Caco-2 (cell line): ENCODE measurements around the gene TSPAN18. TPM values are rescaled to one million over a fixed set of nuclear protein-coding genes. Genes with fewer than 3 reads are reported as not detected.

Source experiments
- BruUV-seq: library from RNA; stranded (reverse); fragments of 400-500 nt; replicated peaks from 2 replicates; lab custom pipeline; 2021; lab: Mats Ljungman, UMichigan
- CTCF ChIA-PET: fragments of 300-600 bp; sonication (Branson Sonifier 250); formaldehyde crosslinking; loops from one replicate; lab custom pipeline; 2022; ENCODE audit warnings: antibody characterized with exemption; lab: Charles Lee
- POLR2A ChIA-PET: fragments of 300-600 bp; sonication (Branson Sonifier 250); formaldehyde crosslinking; loops from one replicate; lab custom pipeline; 2022; ENCODE audit warnings: antibody characterized with exemption; lab: Charles Lee
- DNase-seq, 2 experiments: peaks; one replicate each; pipeline versions ENCODE4 v3.0.0 to v3.0.0-alpha.2; 2020 to 2022
- H3K27me3 ChIP-seq: replicated peaks from 2 replicates; pipeline ENCODE4 v1.6.0; 2011; ENCODE audit warnings: low read length; ENCODE audit not compliant: control insufficient read depth, insufficient read depth
- H3K36me3 ChIP-seq: 2 replicates; pipeline ENCODE4 v1.5.1; 2011; ENCODE audit warnings: low read length; ENCODE audit not compliant: control insufficient read depth, insufficient read depth
- H3K4me1 ChIP-seq: fragments of 250-450 bp; sonication (Bioruptor Pico); 2 replicates; pipeline ENCODE4 v1.5.1; 2020; ENCODE audit warnings: mild to moderate bottlenecking
- H3K4me3 ChIP-seq: 2 replicates; pipeline ENCODE4 v1.5.1; 2011; ENCODE audit warnings: low read depth, mild to moderate bottlenecking, control low read depth, low read length
- H3K9me3 ChIP-seq: fragments of 250-450 bp; sonication (Bioruptor Pico); 2 replicates; pipeline ENCODE4 v1.5.1; 2020; ENCODE audit warnings: mild to moderate bottlenecking, moderate library complexity
- H3K27ac Mint-ChIP-seq: one replicate; pipeline ENCODE4 v1.8.0; 2022; ENCODE audit warnings: mixed read lengths; ENCODE audit not compliant: unreplicated experiment
- H3K27me3 Mint-ChIP-seq: one replicate; pipeline ENCODE4 v1.8.0; 2022; ENCODE audit warnings: mixed read lengths; ENCODE audit not compliant: insufficient read depth, unreplicated experiment
- H3K36me3 Mint-ChIP-seq: one replicate; pipeline ENCODE4 v1.8.0; 2022; ENCODE audit warnings: mild to moderate bottlenecking, mixed read lengths; ENCODE audit not compliant: insufficient read depth, unreplicated experiment
- H3K4me1 Mint-ChIP-seq: one replicate; pipeline ENCODE4 v1.8.0; 2022; ENCODE audit warnings: low read depth, mixed read lengths; ENCODE audit not compliant: unreplicated experiment
- H3K4me3 Mint-ChIP-seq: one replicate; pipeline ENCODE4 v1.8.0; 2022; ENCODE audit warnings: mild to moderate bottlenecking, moderate library complexity, mixed read lengths; ENCODE audit not compliant: unreplicated experiment
- H3K9me3 Mint-ChIP-seq: one replicate; pipeline ENCODE4 v1.8.0; 2022; ENCODE audit warnings: mixed read lengths; ENCODE audit not compliant: unreplicated experiment
- CTCF ChIP-seq, 2 experiments: fragments of 200-600 bp in 1 of 2; IDR thresholded peaks; 1 replicate in 1 of 2; 2 replicates in 1 of 2; pipeline versions ENCODE4 v1.5.1 to v1.8.0; 2011 to 2022; ENCODE audit warnings: antibody characterized with exemption in 1 of 2, control low read depth in 1 of 2, inconsistent platforms in 1 of 2, low read depth in 1 of 2, low read length in 1 of 2, mild to moderate bottlenecking in 1 of 2, moderate library complexity in 1 of 2; ENCODE audit not compliant: insufficient read depth in 1 of 2, severe bottlenecking in 1 of 2, unreplicated experiment in 1 of 2
- intact Hi-C: fragments of 100-400 bp; cut with micrococcal nuclease; formaldehyde crosslinking; loops from one replicate; pipeline ENCODE4 v1.10.0; 2022; ENCODE audit not compliant: unreplicated experiment
- total RNA-seq: library from RNA; stranded (reverse); gene quantifications from 2 replicates; pipeline ENCODE4 v1.2.3, GENCODE V29; 2022

Gene TSPAN18
- total RNA-seq, 1 experiment from 2014 or later = 7.4 TPM

- no peak overlapping the region for H3K4me3 Mint-ChIP-seq
- DNase-seq = peak in 1 of 2 experiments; percentile 11
- H3K4me1 ChIP-seq = no peaks in the 10 kb centered on the region
- no peaks in the 10 kb centered on the region for H3K36me3 ChIP-seq
- ChIA-PET POLR2A (no interaction called here), CTCF (no interaction called here)
- no peaks in the 10 kb centered on the region for H3K4me1 Mint-ChIP-seq
- BruUV-seq = no TSS peak
- H3K27me3 ChIP-seq = no peaks in the 10 kb centered on the region
- no peaks in the 10 kb centered on the region for H3K36me3 Mint-ChIP-seq
- TF ChIP-seq CTCF (IDR thresholded peaks at IDR 0.05; ENCODE audit: insufficient read depth in 1 of 2, low read depth in 1 of 2, low read length in 1 of 2, severe bottlenecking in 1 of 2, unreplicated experiment in 1 of 2) = no peak
- no peaks in the 10 kb centered on the region for H3K27me3 Mint-ChIP-seq
- peaks cover 10% of the 10 kb centered on the region; the same call in 1 of the 2 replicates for H3K9me3 ChIP-seq
- no peaks in the 10 kb centered on the region for H3K9me3 Mint-ChIP-seq
- intact Hi-C loops = no loop called here
- H3K27ac Mint-ChIP-seq = no peak overlapping the region
- H3K4me3 ChIP-seq = no peak overlapping the region
Measured at GRCh38 chr11:44758983-44759382, 32.2 kb downstream of the TSPAN18 start.

- no peak overlapping the region for H3K27ac Mint-ChIP-seq
- H3K36me3 Mint-ChIP-seq = no peaks in the 10 kb centered on the region
- no peak overlapping the region for H3K4me3 ChIP-seq
- H3K4me1 Mint-ChIP-seq = no peaks in the 10 kb centered on the region
- ChIA-PET POLR2A (no interaction called here), CTCF (no interaction called here)
- H3K4me1 ChIP-seq = no peaks in the 10 kb centered on the region
- H3K9me3 Mint-ChIP-seq = no peaks in the 10 kb centered on the region
- peaks cover 10% of the 10 kb centered on the region; the same call in 1 of the 2 replicates for H3K9me3 ChIP-seq
- DNase-seq = no peak
- intact Hi-C loops = no loop called here
- H3K27me3 Mint-ChIP-seq = no peaks in the 10 kb centered on the region
- H3K4me3 Mint-ChIP-seq = no peak overlapping the region
- H3K36me3 ChIP-seq = no peaks in the 10 kb centered on the region
- no peaks in the 10 kb centered on the region for H3K27me3 ChIP-seq
- no peak for TF ChIP-seq CTCF (IDR thresholded peaks at IDR 0.05; ENCODE audit: insufficient read depth in 1 of 2, low read depth in 1 of 2, low read length in 1 of 2, severe bottlenecking in 1 of 2, unreplicated experiment in 1 of 2)
- BruUV-seq = no TSS peak
Measured at GRCh38 chr11:44759743-44760476, 33.1 kb downstream of the TSPAN18 start.

- no peaks in the 10 kb centered on the region for H3K9me3 Mint-ChIP-seq
- no peak overlapping the region for H3K27ac Mint-ChIP-seq
- no peaks in the 10 kb centered on the region for H3K36me3 Mint-ChIP-seq
- Histone ChIP-seq H3K4me1 (no peaks in the 10 kb centered on the region), H3K36me3 (no peaks in the 10 kb centered on the region), H3K9me3 (peaks cover 10% of the 10 kb centered on the region; the same call in 1 of the 2 replicates), H3K4me3 (no peak overlapping the region), H3K27me3 (no peaks in the 10 kb centered on the region)
- H3K27me3 Mint-ChIP-seq = no peaks in the 10 kb centered on the region
- ChIA-PET POLR2A (no interaction called here), CTCF (no interaction called here)
- H3K4me3 Mint-ChIP-seq = no peak overlapping the region
- BruUV-seq = no TSS peak
- no peak for TF ChIP-seq CTCF (IDR thresholded peaks at IDR 0.05; ENCODE audit: insufficient read depth in 1 of 2, low read depth in 1 of 2, low read length in 1 of 2, severe bottlenecking in 1 of 2, unreplicated experiment in 1 of 2)
- no peak for DNase-seq
- intact Hi-C loops = no loop called here
- H3K4me1 Mint-ChIP-seq = no peaks in the 10 kb centered on the region
Measured at GRCh38 chr11:44760477-44760872, 33.7 kb downstream of the TSPAN18 start.
